Cerebellar nuclear complex (tissue), 1 donor: ENCODE data around the gene G6PC2.
"Not testable (repeated sequence)": the region's sequence is repeated elsewhere in the genome, so short reads cannot be mapped to it uniquely, and the experiment has no call there.

Experiments used
- DNase-seq, 2 experiments: peaks; one replicate each; lab custom pipeline; 2025; lab: John Stamatoyannopoulos, UW

The G6PC2 gene, protein sequence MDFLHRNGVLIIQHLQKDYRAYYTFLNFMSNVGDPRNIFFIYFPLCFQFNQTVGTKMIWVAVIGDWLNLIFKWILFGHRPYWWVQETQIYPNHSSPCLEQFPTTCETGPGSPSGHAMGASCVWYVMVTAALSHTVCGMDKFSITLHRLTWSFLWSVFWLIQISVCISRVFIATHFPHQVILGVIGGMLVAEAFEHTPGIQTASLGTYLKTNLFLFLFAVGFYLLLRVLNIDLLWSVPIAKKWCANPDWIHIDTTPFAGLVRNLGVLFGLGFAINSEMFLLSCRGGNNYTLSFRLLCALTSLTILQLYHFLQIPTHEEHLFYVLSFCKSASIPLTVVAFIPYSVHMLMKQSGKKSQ

DNA sequence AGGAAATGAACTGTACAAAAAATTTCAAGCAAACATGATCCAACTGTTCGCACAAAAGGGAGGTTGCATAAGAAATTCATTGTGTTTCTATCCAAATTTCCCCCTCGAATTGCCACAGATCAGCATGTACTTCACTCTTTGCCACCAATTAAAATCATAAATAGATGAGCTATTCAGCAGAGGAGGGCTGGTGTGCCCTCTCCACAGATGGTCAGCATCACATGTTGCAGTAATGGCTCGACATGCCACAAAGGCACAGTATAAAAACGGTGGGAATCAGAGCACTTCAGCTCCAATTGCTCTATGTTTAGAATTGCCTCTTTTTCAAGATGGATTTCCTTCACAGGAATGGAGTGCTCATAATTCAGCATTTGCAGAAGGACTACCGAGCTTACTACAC is at the start of gene G6PC2:
Gene G6PC2 (plus strand): TSS at position 289 of the 400 bp plus-strand sequence. CDS start 41 bp downstream, at position 330.
- DNase-seq: no peak

DNA sequence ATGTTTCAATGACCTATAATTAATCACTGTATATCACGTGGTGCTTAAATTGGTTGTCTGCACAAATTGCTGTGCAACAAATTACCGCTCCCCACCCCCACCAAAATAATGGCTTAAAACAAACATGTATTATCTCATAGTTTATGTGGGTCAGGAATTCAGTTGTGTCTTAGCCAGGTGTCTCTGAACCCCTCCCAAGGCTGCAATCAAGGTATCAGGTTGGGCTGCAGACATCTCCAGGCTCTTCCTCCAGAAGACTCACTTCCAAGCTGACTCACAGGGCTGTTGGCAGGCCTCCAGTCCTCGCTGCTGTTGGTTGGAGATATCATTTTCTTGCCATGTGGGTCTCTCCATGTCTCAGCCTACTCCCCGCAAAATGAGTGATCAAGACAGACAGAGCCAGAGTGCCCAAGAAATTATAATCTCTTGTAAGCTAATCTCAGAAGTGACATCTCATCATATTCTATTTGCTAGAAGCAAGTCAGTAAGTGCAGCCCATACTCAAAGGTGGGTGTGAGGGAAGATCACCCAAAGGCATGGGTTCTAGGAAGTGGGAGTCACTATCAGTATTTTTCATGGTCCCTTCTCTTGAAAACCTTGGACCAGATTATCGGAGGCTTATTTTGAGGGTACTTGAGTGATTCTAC is 49.3 kb upstream of the G6PC2 start:
- DNase-seq: no peak

DNA sequence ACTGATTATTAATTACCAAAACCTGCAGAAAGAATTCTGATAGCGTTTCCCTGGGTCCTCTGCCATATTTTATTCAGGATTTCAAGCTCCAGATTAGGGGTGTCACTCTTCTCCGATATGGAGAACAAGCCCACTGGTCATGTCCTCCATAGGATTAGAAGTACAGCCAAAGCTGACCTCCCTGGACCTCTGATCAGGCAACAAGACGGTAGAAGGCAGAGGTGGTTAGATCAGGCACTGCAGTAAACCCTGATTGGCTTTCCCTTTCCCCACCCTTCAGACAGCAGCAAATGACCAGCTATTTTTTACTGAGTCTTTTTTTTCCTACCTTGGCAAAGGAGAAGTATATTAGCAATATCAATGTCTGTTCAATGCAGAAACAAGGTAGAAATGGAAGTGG is 48.6 kb upstream of the G6PC2 start:
- DNase-seq: no peak

DNA sequence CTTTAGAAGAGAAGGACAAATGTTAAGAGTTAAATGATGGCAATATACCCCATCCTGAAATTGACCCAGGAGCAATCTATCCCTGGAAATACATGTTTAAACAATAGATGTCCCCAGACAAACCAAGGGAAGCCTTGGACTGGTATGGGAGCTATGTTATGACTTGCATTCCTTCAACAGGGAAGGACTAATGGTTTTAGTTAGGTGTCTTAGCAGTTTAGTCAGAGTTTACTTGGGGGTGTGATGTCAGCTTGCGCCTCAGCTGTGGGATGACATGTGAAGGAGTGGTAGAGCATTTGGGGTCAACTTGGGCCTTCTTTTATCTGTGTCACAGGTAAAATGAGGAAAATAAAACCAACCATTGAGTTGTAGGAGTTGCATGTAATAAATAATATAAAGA is 47.6 kb upstream of the G6PC2 start:
- no peak for DNase-seq

DNA sequence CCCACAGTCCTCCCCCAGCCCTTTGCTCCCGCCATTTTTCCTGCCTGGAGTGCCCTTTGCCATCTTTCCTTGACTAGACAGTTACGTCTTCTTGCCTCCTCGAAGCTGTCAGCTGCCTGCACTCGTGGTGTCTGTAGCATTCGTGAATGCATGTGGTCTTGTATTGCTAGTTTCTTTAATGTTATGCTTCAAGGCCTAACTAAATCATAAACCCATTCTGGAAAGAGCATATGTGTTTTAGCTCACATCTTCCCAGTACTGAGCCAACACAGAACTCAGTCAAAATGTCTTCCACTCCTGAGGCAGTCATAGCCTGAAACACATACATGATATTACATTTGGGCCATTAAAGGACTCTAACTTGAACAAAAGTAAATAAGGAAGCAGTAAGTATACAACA is 46.4 kb upstream of the G6PC2 start:
- DNase-seq: no peak

DNA sequence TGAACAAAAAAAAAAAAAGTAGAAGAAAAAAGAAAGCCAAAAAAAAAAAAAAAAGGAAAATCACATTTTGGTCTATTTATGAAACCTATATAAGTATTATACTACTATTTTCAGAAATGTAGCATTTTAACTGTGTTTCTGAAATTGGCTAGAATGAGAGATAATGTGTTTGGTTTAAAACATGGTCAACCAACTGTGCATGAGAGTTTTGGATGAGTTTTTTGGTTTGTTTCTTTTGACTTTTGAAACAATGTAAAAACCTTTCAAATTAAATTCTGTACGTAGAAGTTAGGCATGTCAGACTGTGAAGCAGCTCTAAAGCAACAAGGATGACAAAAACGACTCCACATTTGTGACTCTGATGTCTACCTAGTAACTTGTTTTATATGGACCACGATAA is 45.5 kb upstream of the G6PC2 start:
- no peak for DNase-seq

DNA sequence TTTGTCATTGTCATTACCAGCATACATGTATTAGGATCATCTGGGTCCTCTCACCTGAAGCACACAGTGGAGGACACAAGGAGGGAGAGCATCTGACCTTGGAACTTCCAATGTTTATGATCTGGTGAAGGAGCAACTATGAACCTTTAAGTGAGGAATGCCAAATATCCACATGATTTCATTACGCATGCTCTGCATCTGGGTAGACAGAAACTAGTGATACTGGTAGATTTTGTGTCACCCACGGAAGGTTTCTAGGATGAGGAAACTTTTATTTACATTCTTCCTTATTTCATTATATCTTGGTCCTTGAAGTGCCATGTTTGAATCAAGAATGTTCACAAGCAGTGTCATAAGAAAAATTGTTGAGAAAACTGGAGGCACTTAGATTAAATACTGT is 42.9 kb upstream of the G6PC2 start:
- DNase-seq: no peak

DNA sequence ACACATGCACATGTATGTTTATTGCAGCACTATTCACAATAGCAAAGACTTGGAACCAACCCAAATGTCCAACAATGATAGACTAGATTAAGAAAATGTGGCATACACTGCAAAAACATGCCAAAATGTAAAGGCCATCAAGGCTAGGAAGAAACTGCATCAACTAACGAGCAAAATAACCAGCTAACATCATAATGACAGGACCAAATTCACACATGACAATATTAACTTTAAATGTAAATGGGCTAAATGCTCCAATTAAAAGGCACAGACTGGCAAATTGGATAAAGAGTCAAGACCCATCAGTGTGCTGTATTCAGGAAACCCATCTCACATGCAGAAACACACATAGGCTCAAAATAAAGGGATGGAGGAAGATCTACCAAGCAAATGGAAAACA is 33.9 kb upstream of the G6PC2 start:
- not testable (repeated sequence) for DNase-seq

DNA sequence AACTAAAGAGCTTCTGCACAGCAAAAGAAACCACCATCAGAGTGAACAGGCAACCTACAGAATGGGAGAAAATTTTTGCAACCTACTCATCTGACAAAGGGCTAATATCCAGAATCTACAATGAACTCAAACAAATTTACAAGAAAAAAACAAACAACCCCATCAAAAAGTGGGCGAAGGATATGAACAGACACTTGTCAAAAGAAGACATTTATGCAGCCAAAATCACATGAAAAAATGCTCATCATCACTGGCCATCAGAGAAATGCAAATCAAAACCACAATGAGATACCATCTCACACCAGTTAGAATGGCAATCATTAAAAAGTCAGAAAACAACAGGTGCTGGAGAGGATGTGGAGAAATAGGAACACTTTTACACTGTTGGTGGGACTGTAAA is 30.7 kb upstream of the G6PC2 start:
- not testable (repeated sequence) for DNase-seq

DNA sequence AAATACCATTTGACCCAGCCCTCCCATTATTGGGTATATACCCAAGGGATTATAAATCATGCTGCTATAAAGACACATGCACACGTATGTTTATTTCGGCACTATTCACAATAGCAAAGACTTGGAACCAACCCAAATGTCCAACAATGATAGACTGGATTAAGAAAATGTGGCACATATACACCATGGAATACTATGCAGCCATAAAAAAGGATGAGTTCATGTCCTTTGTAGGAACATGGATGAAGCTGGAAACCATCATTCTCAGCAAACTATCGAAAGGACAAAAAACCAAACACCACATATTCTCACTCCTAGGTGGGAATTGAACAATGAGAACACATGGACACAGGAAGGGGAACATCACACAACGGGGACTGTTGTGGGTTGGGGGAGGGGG is 30.3 kb upstream of the G6PC2 start:
- not testable (repeated sequence) for DNase-seq

DNA sequence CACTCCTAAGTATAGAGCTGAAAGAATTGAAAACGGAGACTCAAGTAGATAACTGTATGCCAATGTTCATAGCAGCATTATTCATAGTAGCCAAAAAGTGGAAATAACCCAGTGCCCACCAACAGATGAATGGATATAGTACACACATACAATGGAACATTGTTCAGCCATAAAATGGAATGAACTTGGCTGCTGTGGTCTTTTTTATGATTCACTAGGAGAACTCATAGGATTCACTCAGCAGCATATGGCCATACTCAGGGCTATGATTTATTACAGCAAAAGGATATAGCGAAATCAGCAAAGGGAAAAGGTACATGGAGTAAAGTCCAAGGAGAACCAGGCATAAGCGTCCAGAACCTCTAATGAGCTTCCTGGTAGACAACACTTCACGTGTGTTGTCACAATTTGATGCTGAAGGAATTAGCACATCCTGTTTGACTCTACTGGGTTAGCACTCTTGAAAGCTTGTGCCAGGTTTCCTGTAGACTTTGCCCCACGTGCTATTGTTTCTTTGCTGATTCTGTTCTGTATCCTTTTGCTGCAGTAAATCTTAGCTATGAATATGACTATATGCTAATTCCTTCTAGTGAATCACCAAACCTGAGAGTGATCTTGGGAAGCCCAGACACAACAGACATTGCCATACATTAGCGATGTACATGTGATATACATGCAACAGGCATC is 26.6 kb upstream of the G6PC2 start:
- DNase-seq: no peak

DNA sequence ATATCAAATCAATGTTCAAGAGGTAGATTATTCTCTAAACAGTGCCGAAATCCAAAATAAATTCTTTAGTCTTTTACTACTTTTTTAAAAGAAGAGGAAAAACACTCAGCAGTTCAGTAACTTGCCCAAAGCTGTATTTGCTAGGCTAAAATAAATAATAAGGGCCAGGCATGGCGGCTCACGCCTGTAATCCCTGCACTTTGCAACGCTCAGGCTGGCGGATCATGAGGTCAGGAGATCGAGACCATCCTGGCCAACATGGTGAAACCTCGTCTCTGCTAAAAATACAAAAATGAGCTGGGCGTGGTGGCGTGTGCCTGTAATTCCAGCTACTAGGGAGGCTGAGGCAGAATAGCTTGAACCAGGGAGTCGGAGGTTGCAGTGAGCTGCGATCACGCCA is 18.9 kb upstream of the G6PC2 start:
- not testable (repeated sequence) for DNase-seq

DNA sequence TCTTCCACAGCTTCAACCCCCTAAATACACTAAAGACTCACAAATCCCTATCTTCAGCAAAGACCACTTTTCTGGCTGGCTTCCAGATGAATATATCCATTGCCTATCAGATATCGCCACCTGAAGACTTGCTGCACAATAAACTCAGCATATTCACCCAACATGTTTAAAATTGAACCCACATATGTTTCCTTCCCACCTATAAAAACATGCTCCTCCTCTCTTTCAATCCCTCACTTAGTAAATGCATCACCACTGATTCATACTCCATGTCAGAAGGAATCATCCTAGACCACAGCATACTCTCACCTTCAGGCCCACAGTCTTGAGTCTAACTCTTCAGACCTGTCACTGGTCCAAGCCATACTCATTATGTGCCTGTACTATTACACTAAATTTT is 16.1 kb upstream of the G6PC2 start:
- no peak for DNase-seq

DNA sequence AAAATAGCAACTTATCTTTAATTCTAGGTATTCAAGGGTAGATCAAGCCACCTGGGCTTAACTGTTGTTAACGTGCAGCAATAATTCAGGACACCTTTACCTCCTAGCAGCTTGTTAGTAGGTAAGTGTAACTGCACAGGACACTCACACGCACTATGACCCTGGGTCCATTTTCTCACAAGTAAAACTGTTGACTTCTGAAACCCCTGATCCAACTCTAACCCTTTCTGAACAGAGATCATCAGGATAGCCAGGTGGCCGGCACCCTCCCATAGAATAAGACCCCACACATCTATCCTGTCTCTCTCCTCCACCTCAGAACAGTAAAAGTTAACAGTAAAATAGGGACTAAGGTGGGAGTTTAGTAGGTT is 11.5 kb upstream of the G6PC2 start:
- no peak for DNase-seq

DNA sequence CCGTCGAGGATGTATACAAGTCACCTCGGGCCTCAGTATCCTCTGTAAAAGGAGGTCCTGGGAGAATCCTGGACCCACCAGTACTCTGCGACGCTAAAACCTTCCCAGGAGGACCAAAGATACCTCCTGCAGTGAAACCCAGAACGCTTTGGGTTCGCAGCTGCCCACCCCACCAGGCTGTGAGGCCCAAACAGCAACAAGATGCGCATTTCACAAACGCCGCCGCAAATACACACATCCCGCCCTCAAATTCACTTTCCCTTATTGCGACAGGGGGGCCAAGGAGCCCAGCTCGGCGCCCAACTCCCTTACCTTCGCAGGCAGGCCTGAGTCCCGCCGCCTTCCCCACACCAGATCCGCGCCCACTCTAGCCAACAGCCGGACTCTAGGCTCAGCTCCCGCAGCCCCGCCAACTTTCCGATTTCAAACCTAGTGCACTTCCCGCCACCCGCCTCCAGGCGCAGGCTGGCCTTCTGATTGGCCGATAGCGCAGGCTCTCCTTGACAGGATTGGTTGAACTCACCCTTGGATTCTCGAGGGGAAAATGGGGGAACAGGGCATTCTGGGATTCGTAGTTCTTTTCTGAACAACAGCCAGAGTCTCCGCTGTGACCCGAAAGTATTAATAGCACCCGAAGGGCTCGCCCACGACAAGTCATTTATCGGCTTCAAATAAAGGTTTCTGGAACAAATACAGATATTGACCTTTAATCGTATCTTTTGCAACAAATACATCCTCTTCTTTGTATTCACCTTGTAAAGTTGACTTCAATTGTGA is 10.9 kb upstream of the G6PC2 start, which contains the start of gene SPC25:
Gene SPC25 (minus strand): TSS at position 425 of the 777 bp plus-strand sequence. CDS start 911 bp downstream, outside the sequence.
- peak in 1 of 2 experiments; percentile 11 for DNase-seq

DNA sequence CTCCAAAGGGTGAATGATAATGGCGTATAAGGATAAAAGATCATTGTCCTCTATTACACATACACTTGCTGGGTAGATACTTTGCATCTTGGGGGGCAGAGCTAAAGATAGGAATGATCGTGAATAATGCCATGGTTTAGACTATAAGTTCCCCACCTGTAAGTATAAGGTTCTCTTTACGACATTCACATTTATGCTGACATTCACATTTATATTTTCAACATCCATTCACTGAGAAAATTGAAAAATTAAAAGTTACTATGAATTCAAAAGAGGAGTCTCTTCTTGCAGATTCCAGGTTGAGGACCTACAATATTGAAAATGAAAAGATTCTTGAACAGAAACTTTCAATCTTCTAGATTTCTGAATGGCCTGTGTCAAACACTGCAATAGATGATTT is 8.8 kb upstream of the G6PC2 start:
- no peak for DNase-seq

DNA sequence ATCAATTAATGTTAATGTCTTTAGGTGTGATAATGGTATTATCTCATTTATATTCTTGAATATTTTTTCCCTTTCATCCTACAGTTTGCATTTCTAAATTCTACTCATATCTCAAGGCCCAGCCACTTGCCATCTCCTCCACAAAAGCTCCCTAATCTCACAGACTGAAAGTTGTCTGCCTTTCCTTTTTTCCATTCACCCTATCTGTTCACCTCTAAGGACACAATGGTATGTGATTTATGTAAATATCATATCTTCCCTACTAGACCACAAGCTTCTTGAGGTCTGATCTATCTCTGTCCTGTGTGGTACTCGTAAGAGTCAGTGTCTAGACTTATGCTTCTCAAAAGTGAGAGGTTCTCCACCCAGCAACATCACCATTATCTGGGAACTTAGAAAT is 7.0 kb upstream of the G6PC2 start:
- no peak for DNase-seq

DNA sequence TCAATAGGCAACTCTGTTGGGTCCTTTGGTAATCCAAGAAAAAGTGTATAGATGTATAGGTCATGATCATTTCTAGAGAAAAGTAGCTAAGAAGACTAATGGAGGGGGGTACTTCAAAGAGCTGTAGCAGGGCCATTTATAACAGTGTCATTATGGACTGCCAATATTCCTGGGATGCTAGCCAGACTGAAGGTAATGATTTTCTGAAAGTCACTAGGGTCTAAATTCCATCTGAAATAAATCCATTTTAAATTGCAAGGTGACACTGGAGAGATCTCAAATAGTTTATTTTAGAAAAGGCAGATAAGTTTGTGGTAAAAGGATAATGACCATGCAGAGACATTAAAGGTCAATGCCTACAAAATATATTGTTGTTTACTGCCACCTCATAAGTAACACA is 6.4 kb upstream of the G6PC2 start:
- no peak for DNase-seq

DNA sequence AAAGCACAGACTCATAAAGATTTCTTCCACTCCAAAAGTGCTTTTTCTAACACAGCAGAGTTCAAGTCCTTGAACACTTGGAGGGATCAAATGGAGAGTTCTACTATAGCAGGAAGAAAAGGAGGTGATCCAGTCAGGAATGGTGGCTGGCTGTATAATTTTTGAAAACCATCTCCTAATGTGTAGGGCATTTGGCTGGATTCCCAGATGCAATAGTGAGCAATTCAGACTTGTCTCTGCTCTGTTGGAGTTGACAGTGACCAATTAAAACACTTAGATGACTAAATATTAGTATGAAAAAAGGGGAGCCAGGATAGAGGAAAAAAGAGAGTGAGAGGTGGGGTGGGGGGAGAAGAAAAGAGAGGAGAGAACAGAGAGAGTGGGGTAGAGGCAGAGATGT is 5.3 kb upstream of the G6PC2 start:
- DNase-seq: no peak

DNA sequence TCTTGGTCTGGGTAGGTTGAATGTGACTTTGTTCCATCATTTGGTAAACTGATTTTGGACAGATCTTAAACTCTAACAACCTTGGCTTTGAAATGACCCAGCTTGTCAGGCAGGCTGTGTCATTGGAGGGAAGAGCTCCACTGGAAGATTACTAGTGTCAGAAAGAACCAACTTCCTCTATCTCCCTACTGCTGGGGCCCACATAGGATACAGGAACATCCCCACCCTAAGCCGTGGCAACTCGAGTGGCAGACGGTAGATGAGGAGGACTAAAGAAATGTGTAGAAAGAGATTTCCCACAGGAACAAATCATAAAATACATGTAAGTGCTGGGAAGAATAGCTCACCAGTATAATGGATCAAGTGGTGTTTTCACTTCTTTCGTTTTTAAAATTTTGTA is 4.3 kb upstream of the G6PC2 start:
- DNase-seq: no peak

DNA sequence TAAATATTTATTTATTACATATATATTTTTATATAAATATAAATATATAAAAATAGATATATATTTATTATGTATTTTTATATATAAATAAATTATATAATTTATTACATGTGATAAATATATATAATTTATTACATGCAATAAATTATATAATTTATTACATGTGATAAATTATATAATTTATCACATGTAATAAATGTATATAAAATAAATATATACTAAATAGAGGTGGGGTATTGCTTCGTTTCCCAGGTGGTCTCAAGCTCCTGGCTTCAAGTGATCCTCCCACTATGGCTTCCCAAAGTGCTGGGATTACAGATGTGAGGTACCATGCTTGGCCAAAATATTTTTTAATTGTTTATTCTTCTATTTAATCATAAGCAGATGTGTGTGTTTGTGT is 3.6 kb upstream of the G6PC2 start:
- DNase-seq: no peak

DNA sequence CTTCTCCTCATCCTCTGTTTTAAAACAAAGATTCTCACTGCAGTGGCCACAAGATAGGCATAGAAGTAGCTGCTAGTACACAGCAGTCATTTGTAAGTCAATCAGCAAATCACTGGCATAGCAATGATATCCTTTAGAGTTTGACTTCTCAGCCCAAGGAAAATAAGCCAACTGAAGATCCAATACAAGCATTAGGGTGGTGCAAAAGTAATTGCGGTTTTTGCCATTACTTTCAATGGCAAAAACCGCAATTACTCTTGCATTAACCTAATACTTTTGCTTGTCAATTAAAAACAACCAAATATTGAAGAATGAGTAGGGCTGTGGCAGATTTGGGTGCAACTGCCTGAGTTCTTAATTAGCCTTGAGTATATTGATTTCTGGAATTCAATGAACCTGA is 2.8 kb downstream of the G6PC2 start:
- DNase-seq: no peak
